Calu3 (cell line): ENCODE results near the gene SMR3B. TPM values are rescaled to one million over a fixed set of nuclear protein-coding genes. Genes with fewer than 3 reads are reported as not detected.

Experiments
- Bru-seq: library from RNA; stranded (reverse); fragments of 400-500 nt; gene quantifications from one replicate; lab custom pipeline; 2021; lab: Mats Ljungman, UMichigan
- BruChase-seq, 2 experiments: library from RNA; stranded (reverse); fragments of 400-500 nt; gene quantifications; one replicate each; lab custom pipeline; 2021; lab: Mats Ljungman, UMichigan
- BruUV-seq: library from RNA; stranded (reverse); fragments of 400-500 nt; replicated peaks from 2 replicates; lab custom pipeline; 2021; lab: Mats Ljungman, UMichigan
- CTCF ChIA-PET: fragments of 300-600 bp; sonication (Branson Sonifier 250); formaldehyde crosslinking; loops from one replicate; lab custom pipeline; 2022; ENCODE audit warnings: antibody characterized with exemption; lab: Charles Lee
- DNase-seq: peaks from one replicate; pipeline ENCODE4 v3.0.0; 2022
- H3K27ac Mint-ChIP-seq: one replicate; pipeline ENCODE4 v1.8.0; 2022; ENCODE audit warnings: mixed read lengths; ENCODE audit not compliant: unreplicated experiment
- H3K27me3 Mint-ChIP-seq: one replicate; pipeline ENCODE4 v1.8.0; 2022; ENCODE audit warnings: mixed read lengths; ENCODE audit not compliant: unreplicated experiment
- H3K36me3 Mint-ChIP-seq: one replicate; pipeline ENCODE4 v1.8.0; 2022; ENCODE audit warnings: mild to moderate bottlenecking, moderate library complexity, mixed read lengths; ENCODE audit not compliant: insufficient read depth, unreplicated experiment
- H3K4me1 Mint-ChIP-seq: one replicate; pipeline ENCODE4 v1.8.0; 2022; ENCODE audit warnings: mild to moderate bottlenecking, low read depth, mixed read lengths; ENCODE audit not compliant: unreplicated experiment
- H3K4me3 Mint-ChIP-seq: one replicate; pipeline ENCODE4 v1.8.0; 2022; ENCODE audit warnings: mild to moderate bottlenecking, low read depth, moderate library complexity, mixed read lengths; ENCODE audit not compliant: unreplicated experiment
- H3K9me3 Mint-ChIP-seq: one replicate; pipeline ENCODE4 v1.8.0; 2022; ENCODE audit warnings: low read depth, mixed read lengths; ENCODE audit not compliant: unreplicated experiment
- CTCF ChIP-seq: fragments of 200-600 bp; IDR thresholded peaks from one replicate; pipeline ENCODE4 v1.8.0; 2022; ENCODE audit warnings: antibody characterized with exemption; ENCODE audit not compliant: unreplicated experiment
- intact Hi-C: fragments of 100-400 bp; cut with micrococcal nuclease; formaldehyde crosslinking; loops from one replicate; pipeline ENCODE4 v1.10.0; 2022; ENCODE audit not compliant: unreplicated experiment
- long read RNA-seq: library from polyadenylated mRNA; stranded (forward); transcript quantifications from one replicate; pipeline ENCODE4 v2.0.0, GENCODE V29; 2022
- total RNA-seq: library from RNA; stranded (reverse); gene quantifications from 2 replicates; pipeline ENCODE4 v1.2.3, GENCODE V29; 2022

The SMR3B gene
- total RNA-seq: not detected in 2 replicates
- not detected for Bru-seq, nascent RNA
- BruChase-seq, experiment 1, labeled RNA remaining after a 6-hour chase: not detected
- BruChase-seq, experiment 2, labeled RNA remaining after a 2-hour chase: not detected
- long read RNA-seq: 0 reads

GRCh38 chr4:70382691-70383181 is at the start of gene SMR3B:
Gene SMR3B (plus strand): TSS chr4:70383131. CDS start chr4:70384511, 1,380 bp downstream.
- TF ChIP-seq CTCF: no peak
- DNase-seq: no peak
- Mint-ChIP-seq H3K27me3 (no peaks in the 10 kb centered on the region), H3K4me1 (no peaks in the 10 kb centered on the region), H3K36me3 (no peaks in the 10 kb centered on the region), H3K4me3 (no peak within 1 kb of the TSS), H3K9me3 (no peaks in the 10 kb centered on the region), H3K27ac (no peak within 1 kb of the TSS)
- intact Hi-C loops: no loop called here
- CTCF ChIA-PET: no interaction called here
- no TSS peak for BruUV-seq

- peaks cover 12% of the 10 kb centered on the region for H3K27me3 Mint-ChIP-seq
- no peak within 1 kb of the TSS for H3K27ac Mint-ChIP-seq
- TF ChIP-seq CTCF: no peak
Measured at GRCh38 chr4:70334681-70335080, 48.2 kb upstream of the SMR3B start, which contains the start of gene CABS1. Gene CABS1 (plus strand): TSS chr4:70334981. CDS start chr4:70335040, 59 bp downstream.

GRCh38 chr4:70336043-70336442 is 46.9 kb upstream of the SMR3B start:
- TF ChIP-seq CTCF: no peak
- Mint-ChIP-seq H3K36me3 (no peaks in the 10 kb centered on the region), H3K27ac (no peak overlapping the region), H3K4me1 (no peaks in the 10 kb centered on the region), H3K4me3 (no peak overlapping the region), H3K27me3 (peaks cover 12% of the 10 kb centered on the region), H3K9me3 (no peaks in the 10 kb centered on the region)
- CTCF ChIA-PET: no interaction called here
- no TSS peak for BruUV-seq
- DNase-seq: no peak
- intact Hi-C loops: no loop called here

More at GRCh38 chr4:70334681-70335080, 48.2 kb upstream of the SMR3B start, which contains the start of gene CABS1:
- no TSS peak for BruUV-seq
- H3K9me3 Mint-ChIP-seq: no peaks in the 10 kb centered on the region
- no peak within 1 kb of the TSS for H3K4me3 Mint-ChIP-seq
- no peaks in the 10 kb centered on the region for H3K4me1 Mint-ChIP-seq
- H3K36me3 Mint-ChIP-seq: no peaks in the 10 kb centered on the region
- CTCF ChIA-PET: interaction anchor here (0.5 to 0.6 kb wide), 2 partner anchors 46 to 396 kb away, joined by 3 to 6 read pairs; no protein-coding TSS in a partner anchor
- intact Hi-C loops: no loop called here
- DNase-seq: no peak

GRCh38 chr4:70337886-70338420 is 45.0 kb upstream of the SMR3B start:
- no peak for DNase-seq
- intact Hi-C loops: no loop called here
- Mint-ChIP-seq H3K4me1 (no peaks in the 10 kb centered on the region), H3K4me3 (no peak overlapping the region), H3K9me3 (no peaks in the 10 kb centered on the region), H3K36me3 (no peaks in the 10 kb centered on the region), H3K27ac (no peak overlapping the region), H3K27me3 (peaks cover 12% of the 10 kb centered on the region)
- no peak for TF ChIP-seq CTCF
- BruUV-seq: no TSS peak
- CTCF ChIA-PET: no interaction called here
